ENCODE results near the gene CDC6.

Gene CDC6

GRCh38 chr17:40314584-40314956, 26.9 kb downstream of the CDC6 start (continued):
- TF ChIP-seq TSHZ1 (tag by site-specific recombination; IDR thresholded peaks at IDR 0.05; ENCODE audit: borderline replicate concordance) = peak; percentile 76; the same call in 1 of the 2 replicates
- TF ChIP-seq ZIC2 (tag by site-specific recombination; IDR thresholded peaks at IDR 0.05) = peak; percentile 86
- TF ChIP-seq PRDM1 (tag by site-specific recombination; IDR thresholded peaks at IDR 0.05) = no peak
- TF ChIP-seq ZNF433 (tag by site-specific recombination; IDR thresholded peaks at IDR 0.05; ENCODE audit: low read depth) = no peak
- TF ChIP-seq ZNF366 (tag by site-specific recombination; conservative IDR thresholded peaks at IDR 0.05) = peak; percentile 65
- TF ChIP-seq ZNF423 (tag by site-specific recombination; IDR thresholded peaks at IDR 0.05) = no peak
- TF ChIP-seq ZBTB8A (tag by site-specific recombination; IDR thresholded peaks at IDR 0.05) = no peak
- TF ChIP-seq ZNF654 (tag by site-specific recombination; IDR thresholded peaks at IDR 0.05; ENCODE audit: low read depth) = no peak
- peak; percentile 45; the same call in 1 of the 2 replicates for TF ChIP-seq BCL6B (tag by site-specific recombination; IDR thresholded peaks at IDR 0.05)
- TF ChIP-seq ZNF335 (tag by site-specific recombination; conservative IDR thresholded peaks at IDR 0.05) = peak; percentile 20; the same call in 1 of the 2 replicates
- TF ChIP-seq ZNF843 (tag by site-specific recombination; IDR thresholded peaks at IDR 0.05) = peak; percentile 49; the same call in 1 of the 2 replicates
- no peak for TF ChIP-seq SCRT1 (tag by site-specific recombination; IDR thresholded peaks at IDR 0.05; ENCODE audit: borderline replicate concordance)
- TF ChIP-seq ZNF660 (tag by site-specific recombination; IDR thresholded peaks at IDR 0.05) = peak; percentile 99
- TF ChIP-seq ZNF114 (tag by site-specific recombination; IDR thresholded peaks at IDR 0.05) = no peak
- TF ChIP-seq ATF2 (tag by site-specific recombination; IDR thresholded peaks at IDR 0.05; ENCODE audit: low read depth) = no peak
- peak; percentile 44; the same call in 1 of the 2 replicates for TF ChIP-seq ZXDB (tag by site-specific recombination; IDR thresholded peaks at IDR 0.05)
- TF ChIP-seq ZNF133 (tag by site-specific recombination; IDR thresholded peaks at IDR 0.05) = no peak
- TF ChIP-seq ZBTB21 (tag by site-specific recombination; IDR thresholded peaks at IDR 0.05) = peak; percentile 71
- peak; percentile 60 for TF ChIP-seq ZFHX2 (tag by site-specific recombination; conservative IDR thresholded peaks at IDR 0.05)
- peak; percentile 95 for TF ChIP-seq GLIS1 (tag by site-specific recombination; IDR thresholded peaks at IDR 0.05)
- peak; percentile 53; the same call in 1 of the 2 replicates for TF ChIP-seq ZNF24 (tag by site-specific recombination; IDR thresholded peaks at IDR 0.05)
- peak; percentile 54 for TF ChIP-seq ZNF558 (tag by site-specific recombination; IDR thresholded peaks at IDR 0.05)
- TF ChIP-seq GLIS2 (tag by site-specific recombination; IDR thresholded peaks at IDR 0.05) = peak; percentile 93
- no peak for TF ChIP-seq ZNF274 (IDR thresholded peaks at IDR 0.05; ENCODE audit: low read length)
- TF ChIP-seq ZNF274 (tag by site-specific recombination; IDR thresholded peaks at IDR 0.05; ENCODE audit: borderline replicate concordance) = no peak
- 0 out of 2 replicates have a peak, but pooled peaks have one; percentile 71 for TF ChIP-seq ZNF311 (tag by site-specific recombination; IDR thresholded peaks at IDR 0.05; ENCODE audit: borderline replicate concordance)
- TF ChIP-seq ZNF341 (tag by site-specific recombination; IDR thresholded peaks at IDR 0.05; ENCODE audit: low read depth) = peak; percentile 43
- no peak for TF ChIP-seq ZNF664 (tag by site-specific recombination; IDR thresholded peaks at IDR 0.05)
- TF ChIP-seq ZNF449 (tag by site-specific recombination; IDR thresholded peaks at IDR 0.05) = no peak
- TF ChIP-seq PRDM6 (tag by site-specific recombination; IDR thresholded peaks at IDR 0.05) = no peak
- TF ChIP-seq MYNN (tag by site-specific recombination; IDR thresholded peaks at IDR 0.05; ENCODE audit: borderline replicate concordance) = no peak
- no peak for TF ChIP-seq ZNF221 (tag by site-specific recombination; IDR thresholded peaks at IDR 0.05; ENCODE audit: borderline replicate concordance)

Measured in HEK293 (cell line).